ENCODE results near the gene CCDC60.

CCDC60 gene

GRCh38 chr12:119391673-119392072 lies 57.1 kb downstream of the CCDC60 start:
- DNase-seq, result no peak

GRCh38 chr12:119393677-119394076 lies 59.1 kb downstream of the CCDC60 start:
- no peak for DNase-seq

- DNase-seq, result no peak
Measured at GRCh38 chr12:119397540-119397939, 63.0 kb downstream of the CCDC60 start.

GRCh38 chr12:119398190-119398589 lies 63.7 kb downstream of the CCDC60 start:
- DNase-seq, result no peak

- DNase-seq, result no peak
Measured at GRCh38 chr12:119399301-119399700, 64.8 kb downstream of the CCDC60 start.

GRCh38 chr12:119406308-119406707 lies 71.8 kb downstream of the CCDC60 start:
- DNase-seq, result no peak

GRCh38 chr12:119406811-119407210 lies 72.3 kb downstream of the CCDC60 start:
- DNase-seq, result no peak

GRCh38 chr12:119409043-119409442 lies 74.5 kb downstream of the CCDC60 start:
- DNase-seq, result no peak

- DNase-seq, result no peak
Measured at GRCh38 chr12:119410396-119410795, 75.9 kb downstream of the CCDC60 start.

GRCh38 chr12:119412306-119412705 lies 77.8 kb downstream of the CCDC60 start:
- no peak for DNase-seq

- DNase-seq, result no peak
Measured at GRCh38 chr12:119412811-119413794, 78.6 kb downstream of the CCDC60 start.

GRCh38 chr12:119415714-119416113 lies 81.2 kb downstream of the CCDC60 start:
- no peak for DNase-seq

- no peak for DNase-seq
Measured at GRCh38 chr12:119417440-119417839, 82.9 kb downstream of the CCDC60 start.

GRCh38 chr12:119419381-119419780 lies 84.9 kb downstream of the CCDC60 start:
- no peak for DNase-seq

GRCh38 chr12:119423285-119423684 lies 88.8 kb downstream of the CCDC60 start:
- DNase-seq, result no peak

- DNase-seq, result no peak
Measured at GRCh38 chr12:119425623-119426022, 91.1 kb downstream of the CCDC60 start.

- DNase-seq, result no peak
Measured at GRCh38 chr12:119431151-119431550, 96.6 kb downstream of the CCDC60 start.

- no peak for DNase-seq
Measured at GRCh38 chr12:119432949-119433348, 98.4 kb downstream of the CCDC60 start.

GRCh38 chr12:119440803-119441360 lies 106.4 kb downstream of the CCDC60 start:
- DNase-seq, result no peak

- no peak for DNase-seq
Measured at GRCh38 chr12:119444462-119445044, 110.0 kb downstream of the CCDC60 start.

GRCh38 chr12:119446459-119446858 lies 111.9 kb downstream of the CCDC60 start:
- no peak for DNase-seq

- no peak for DNase-seq
Measured at GRCh38 chr12:119447126-119447525, 112.6 kb downstream of the CCDC60 start.

- DNase-seq, result no peak
Measured at GRCh38 chr12:119447618-119448017, 113.1 kb downstream of the CCDC60 start.

- no peak for DNase-seq
Measured at GRCh38 chr12:119448611-119449131, 114.1 kb downstream of the CCDC60 start.
